ENCODE measurements around the gene FGFRL1. TPM values are rescaled to one million over a fixed set of nuclear protein-coding genes. Genes with fewer than 3 reads are reported as not detected.

Gene FGFRL1
- total and polyA plus RNA-seq, 2 of the 13 experiments (the other 11 are each of a cell fraction or from before 2014, with no cell fraction given): 19.1 to 30.6 TPM

DNA sequence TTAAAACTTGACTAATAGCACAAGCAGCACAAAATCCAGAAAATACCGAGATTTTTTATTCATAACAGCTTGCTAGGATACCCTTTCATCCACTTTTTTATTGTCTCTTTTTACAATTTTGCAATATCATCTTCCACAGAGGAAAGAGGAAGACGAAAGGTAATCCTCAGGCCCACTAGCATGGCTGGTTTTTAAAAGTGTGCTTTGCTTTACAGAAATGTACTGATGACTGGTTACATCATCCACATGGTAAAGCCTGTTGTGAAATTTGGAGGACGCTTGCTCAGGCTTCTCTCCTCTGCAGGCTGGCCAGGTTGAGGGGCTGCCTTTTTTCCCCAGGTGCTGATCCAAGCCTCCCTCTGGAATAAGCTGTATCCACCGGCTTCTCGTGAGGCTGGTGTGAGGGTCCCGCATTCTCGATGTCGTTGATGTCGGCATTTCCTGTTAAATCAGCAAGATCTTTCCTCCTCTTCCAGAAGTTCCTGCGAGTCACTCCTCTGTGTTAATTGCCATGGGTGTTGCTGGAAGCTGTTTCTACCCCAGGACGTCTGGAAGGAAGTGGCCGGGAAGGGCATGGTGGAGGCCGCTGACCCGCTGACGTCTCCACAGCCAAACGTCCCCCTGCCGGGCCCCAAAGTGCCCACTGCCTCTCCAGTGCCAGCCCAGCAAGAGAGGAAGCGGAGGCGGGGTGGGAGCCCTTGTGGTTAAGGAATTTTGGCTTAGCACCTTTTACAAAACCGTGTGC is 32.3 kb upstream of the FGFRL1 start (continued):
- no peak for TF ChIP-seq ETV6 (CRISPR knock-in tag; conservative IDR thresholded peaks at IDR 0.05)
- TF ChIP-seq ZNF207 (IDR thresholded peaks at IDR 0.05; ENCODE audit: borderline replicate concordance): no peak
- no peak for TF ChIP-seq GATAD1 (CRISPR knock-in tag; IDR thresholded peaks at IDR 0.05)
- 0 out of 2 replicates have a peak, but pooled peaks have one; percentile 30 for TF ChIP-seq ZNF329 (CRISPR knock-in tag; IDR thresholded peaks at IDR 0.05; ENCODE audit: low read depth)
- no peak for TF ChIP-seq KAT2B (IDR thresholded peaks at IDR 0.05; ENCODE audit: borderline replicate concordance, low read depth, low read length)
- no peak for TF ChIP-seq MAF1 (CRISPR knock-in tag; IDR thresholded peaks at IDR 0.05; ENCODE audit: borderline replicate concordance)
- TF ChIP-seq, protein P1, sequence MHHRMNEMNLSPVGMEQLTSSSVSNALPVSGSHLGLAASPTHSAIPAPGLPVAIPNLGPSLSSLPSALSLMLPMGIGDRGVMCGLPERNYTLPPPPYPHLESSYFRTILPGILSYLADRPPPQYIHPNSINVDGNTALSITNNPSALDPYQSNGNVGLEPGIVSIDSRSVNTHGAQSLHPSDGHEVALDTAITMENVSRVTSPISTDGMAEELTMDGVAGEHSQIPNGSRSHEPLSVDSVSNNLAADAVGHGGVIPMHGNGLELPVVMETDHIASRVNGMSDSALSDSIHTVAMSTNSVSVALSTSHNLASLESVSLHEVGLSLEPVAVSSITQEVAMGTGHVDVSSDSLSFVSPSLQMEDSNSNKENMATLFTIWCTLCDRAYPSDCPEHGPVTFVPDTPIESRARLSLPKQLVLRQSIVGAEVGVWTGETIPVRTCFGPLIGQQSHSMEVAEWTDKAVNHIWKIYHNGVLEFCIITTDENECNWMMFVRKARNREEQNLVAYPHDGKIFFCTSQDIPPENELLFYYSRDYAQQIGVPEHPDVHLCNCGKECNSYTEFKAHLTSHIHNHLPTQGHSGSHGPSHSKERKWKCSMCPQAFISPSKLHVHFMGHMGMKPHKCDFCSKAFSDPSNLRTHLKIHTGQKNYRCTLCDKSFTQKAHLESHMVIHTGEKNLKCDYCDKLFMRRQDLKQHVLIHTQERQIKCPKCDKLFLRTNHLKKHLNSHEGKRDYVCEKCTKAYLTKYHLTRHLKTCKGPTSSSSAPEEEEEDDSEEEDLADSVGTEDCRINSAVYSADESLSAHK (CRISPR knock-in tag; IDR thresholded peaks at IDR 0.05; ENCODE audit: borderline replicate concordance): no peak
- TF ChIP-seq SMC3 (IDR thresholded peaks at IDR 0.05; ENCODE audit: low read length): no peak
- no peak for TF ChIP-seq KDM2A (CRISPR knock-in tag; IDR thresholded peaks at IDR 0.05; ENCODE audit: borderline replicate concordance, low read depth)
- TF ChIP-seq AGO1 (IDR thresholded peaks at IDR 0.05; ENCODE audit: low read depth, low read length, poor library complexity, severe bottlenecking): no peak
- TF ChIP-seq TBX3 (IDR thresholded peaks at IDR 0.05; ENCODE audit: borderline replicate concordance): no peak
- TF ChIP-seq BRD4 (CRISPR knock-in tag; IDR thresholded peaks at IDR 0.05): no peak
- TF ChIP-seq, protein P2, sequence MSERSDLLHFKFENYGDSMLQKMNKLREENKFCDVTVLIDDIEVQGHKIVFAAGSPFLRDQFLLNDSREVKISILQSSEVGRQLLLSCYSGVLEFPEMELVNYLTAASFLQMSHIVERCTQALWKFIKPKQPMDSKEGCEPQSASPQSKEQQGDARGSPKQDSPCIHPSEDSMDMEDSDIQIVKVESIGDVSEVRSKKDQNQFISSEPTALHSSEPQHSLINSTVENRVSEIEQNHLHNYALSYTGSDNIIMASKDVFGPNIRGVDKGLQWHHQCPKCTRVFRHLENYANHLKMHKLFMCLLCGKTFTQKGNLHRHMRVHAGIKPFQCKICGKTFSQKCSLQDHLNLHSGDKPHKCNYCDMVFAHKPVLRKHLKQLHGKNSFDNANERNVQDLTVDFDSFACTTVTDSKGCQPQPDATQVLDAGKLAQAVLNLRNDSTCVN (CRISPR knock-in tag; IDR thresholded peaks at IDR 0.05; ENCODE audit: borderline replicate concordance): no peak
- TF ChIP-seq HNF4A (CRISPR knock-in tag; IDR thresholded peaks at IDR 0.05): no peak
- no peak for TF ChIP-seq NRL (CRISPR knock-in tag; IDR thresholded peaks at IDR 0.05; ENCODE audit: borderline replicate concordance)
- no peak for TF ChIP-seq NBN (conservative IDR thresholded peaks at IDR 0.05)
- TF ChIP-seq CEBPB (IDR thresholded peaks at IDR 0.05; ENCODE audit: borderline replicate concordance, low read depth, low read length): peak; percentile 87
- no peak for TF ChIP-seq HOXA9 (CRISPR knock-in tag; IDR thresholded peaks at IDR 0.05; ENCODE audit: borderline replicate concordance)
- TF ChIP-seq, protein P3, sequence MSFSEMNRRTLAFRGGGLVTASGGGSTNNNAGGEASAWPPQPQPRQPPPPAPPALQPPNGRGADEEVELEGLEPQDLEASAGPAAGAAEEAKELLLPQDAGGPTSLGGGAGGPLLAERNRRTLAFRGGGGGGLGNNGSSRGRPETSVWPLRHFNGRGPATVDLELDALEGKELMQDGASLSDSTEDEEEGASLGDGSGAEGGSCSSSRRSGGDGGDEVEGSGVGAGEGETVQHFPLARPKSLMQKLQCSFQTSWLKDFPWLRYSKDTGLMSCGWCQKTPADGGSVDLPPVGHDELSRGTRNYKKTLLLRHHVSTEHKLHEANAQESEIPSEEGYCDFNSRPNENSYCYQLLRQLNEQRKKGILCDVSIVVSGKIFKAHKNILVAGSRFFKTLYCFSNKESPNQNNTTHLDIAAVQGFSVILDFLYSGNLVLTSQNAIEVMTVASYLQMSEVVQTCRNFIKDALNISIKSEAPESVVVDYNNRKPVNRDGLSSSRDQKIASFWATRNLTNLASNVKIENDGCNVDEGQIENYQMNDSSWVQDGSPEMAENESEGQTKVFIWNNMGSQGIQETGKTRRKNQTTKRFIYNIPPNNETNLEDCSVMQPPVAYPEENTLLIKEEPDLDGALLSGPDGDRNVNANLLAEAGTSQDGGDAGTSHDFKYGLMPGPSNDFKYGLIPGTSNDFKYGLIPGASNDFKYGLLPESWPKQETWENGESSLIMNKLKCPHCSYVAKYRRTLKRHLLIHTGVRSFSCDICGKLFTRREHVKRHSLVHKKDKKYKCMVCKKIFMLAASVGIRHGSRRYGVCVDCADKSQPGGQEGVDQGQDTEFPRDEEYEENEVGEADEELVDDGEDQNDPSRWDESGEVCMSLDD (CRISPR knock-in tag; IDR thresholded peaks at IDR 0.05; ENCODE audit: borderline replicate concordance): no peak

Measured in HepG2 (cell line).